Cerebellar cortex (tissue), 1 donor: ENCODE results near the gene CCL23.
A peak's percentile ranks its signal among the peaks of the same experiment; 100 is the strongest.

Experiments
- DNase-seq: peaks from one replicate; pipeline ENCODE4 v3.0.0-alpha.2; 2015; ENCODE audit warnings: low spot score

Gene CCL23

DNA sequence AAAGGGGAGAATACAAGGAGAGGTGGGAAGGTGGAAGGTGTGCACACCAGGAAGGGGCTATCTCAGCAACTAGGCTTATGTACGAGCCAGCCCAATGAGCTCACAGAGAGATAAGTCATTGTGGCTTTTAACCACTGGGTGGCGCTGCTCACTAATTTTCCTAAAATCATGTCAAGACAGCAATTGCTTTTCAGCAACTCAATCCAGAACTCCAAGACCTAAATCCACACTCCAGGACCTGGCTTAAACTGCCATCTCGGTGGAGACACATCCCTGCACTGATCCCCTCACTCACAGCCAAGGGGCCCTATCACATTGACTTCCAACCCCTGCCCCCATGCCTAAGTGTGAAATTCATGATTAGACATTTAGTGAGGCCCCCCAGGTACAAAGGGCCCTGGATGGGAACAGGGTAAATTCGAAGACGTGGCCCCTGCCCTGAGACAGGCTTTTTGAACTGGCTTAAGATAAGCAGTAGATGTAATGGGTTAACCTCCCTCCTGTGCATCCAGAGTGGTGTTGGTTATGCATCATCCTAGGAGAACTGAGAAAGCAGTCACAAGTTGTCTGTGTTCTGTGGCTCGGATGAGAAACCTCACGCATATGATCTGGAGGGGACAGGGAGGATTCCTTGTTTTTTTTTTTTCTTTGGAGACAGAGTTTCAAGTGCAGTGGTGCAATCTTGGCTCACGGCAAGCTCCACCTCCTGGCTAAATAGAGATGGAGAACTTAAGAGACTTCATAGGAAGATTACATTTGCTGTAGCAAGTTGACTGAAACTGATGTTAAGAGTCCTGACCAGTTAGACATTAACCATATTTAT, 48.0 kb downstream of the CCL23 start:
- peak; percentile 92 for DNase-seq

DNA sequence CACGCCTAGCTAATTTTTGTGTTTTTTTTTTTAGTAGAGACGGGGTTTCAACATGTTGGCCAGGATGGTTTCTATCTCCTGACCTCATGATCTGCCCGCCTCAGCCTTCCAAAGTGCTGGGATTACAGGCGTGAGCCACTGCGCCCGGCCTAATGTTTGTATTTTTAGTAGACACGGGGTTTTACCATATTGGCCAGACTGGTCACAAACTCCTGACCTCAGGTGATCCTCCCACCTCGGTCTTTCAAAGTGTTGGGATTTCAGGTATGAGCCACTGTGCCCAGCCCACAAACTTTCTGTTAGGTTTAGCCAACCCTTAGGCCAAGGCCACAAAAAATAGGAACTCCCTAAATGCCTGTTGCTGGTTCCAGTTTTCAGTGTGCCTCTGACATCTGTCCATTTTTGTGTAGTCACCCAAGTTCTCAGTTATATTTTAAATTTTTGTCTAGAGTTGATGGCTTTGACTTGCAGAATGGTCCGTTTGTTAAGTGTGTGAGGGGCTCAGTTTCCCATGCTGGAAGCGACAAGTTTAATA, 49.2 kb downstream of the CCL23 start:
- no peak for DNase-seq

DNA sequence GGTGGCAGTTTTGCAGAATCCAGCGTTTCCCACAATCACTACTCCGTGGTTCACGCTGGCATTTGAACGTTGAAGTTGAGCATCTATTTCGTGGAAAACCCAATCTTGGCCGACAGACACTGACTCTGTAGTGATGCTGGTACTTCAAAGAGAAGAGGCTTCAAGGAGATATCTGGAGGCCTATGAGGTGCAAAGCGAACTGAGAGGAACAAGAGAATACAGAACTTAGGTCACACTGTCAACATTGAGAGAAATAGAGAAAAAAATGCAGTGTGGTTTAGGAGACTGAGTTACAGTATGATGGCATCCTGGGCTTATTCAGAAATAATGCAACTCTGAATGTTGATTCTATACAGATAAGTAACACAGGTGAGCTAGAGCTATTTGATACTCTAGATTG, 52.5 kb downstream of the CCL23 start:
- DNase-seq = no peak

DNA sequence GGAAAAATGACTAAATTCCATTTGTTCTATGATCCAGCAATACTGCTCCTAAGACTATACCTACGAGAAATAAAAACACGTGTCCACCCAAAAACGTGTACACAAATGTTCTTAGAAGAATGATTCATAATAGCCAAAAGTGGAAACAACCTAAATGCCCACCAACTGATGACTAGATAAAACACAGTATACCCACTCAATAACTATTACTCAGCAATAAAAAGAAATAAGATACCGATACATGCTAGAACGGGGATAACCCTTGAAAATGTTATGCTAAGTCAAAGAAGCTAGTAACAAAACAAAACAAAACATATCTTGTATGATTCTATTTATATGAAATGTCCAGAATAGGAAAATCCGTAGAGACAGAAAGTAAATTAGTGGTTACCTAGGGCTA, 54.1 kb downstream of the CCL23 start:
- DNase-seq = no peak
